DND-41 (cell line): ENCODE results near the gene MMP19.

Experiments
- ATAC-seq: fragments of 200-7000 bp; cut with Tn5 transposase; 3 replicates; pipeline ENCODE4 v1.9.1; 2021; ENCODE audit warnings: low read depth; ENCODE audit not compliant: insufficient read depth
- DNase-seq: peaks from one replicate; pipeline ENCODE4 v3.0.0-alpha.2; 2020
- H2AFZ ChIP-seq: 2 replicates; pipeline ENCODE4 v1.6.0; 2012; ENCODE audit warnings: low read depth, low read length
- H3K27ac ChIP-seq: 2 replicates; pipeline ENCODE4 v1.5.1; 2012; ENCODE audit warnings: low read length, inconsistent platforms
- H3K27me3 ChIP-seq: fragments of 200-600 bp; sonication (generic); 2 replicates; pipeline ENCODE4 v1.6.0; 2012; ENCODE audit warnings: low read length, mild to moderate bottlenecking, inconsistent platforms; ENCODE audit not compliant: insufficient read depth, poor library complexity
- H3K36me3 ChIP-seq: 2 replicates; pipeline ENCODE4 v1.5.1; 2012; ENCODE audit warnings: low read length, inconsistent platforms; ENCODE audit not compliant: insufficient read depth
- H3K4me1 ChIP-seq: 2 replicates; pipeline ENCODE4 v1.5.1; 2012; ENCODE audit warnings: mild to moderate bottlenecking, low read length; ENCODE audit not compliant: insufficient read depth
- H3K4me2 ChIP-seq: 2 replicates; pipeline ENCODE4 v1.6.0; 2012; ENCODE audit warnings: mild to moderate bottlenecking, moderate library complexity, low read length, inconsistent platforms; ENCODE audit not compliant: insufficient read depth
- H3K4me3 ChIP-seq, 2 experiments: fragments of 200-600 bp in 1 of 2; shearing (Covaris generic) in 1 of 2; 2 replicates each; pipeline ENCODE4 v1.5.1; 2012 to 2016; ENCODE audit warnings: inconsistent platforms in 2 of 2, low read length in 2 of 2, mild to moderate bottlenecking in 2 of 2, low read depth in 1 of 2, moderate library complexity in 1 of 2
- H3K79me2 ChIP-seq: 2 replicates; pipeline ENCODE4 v1.6.0; 2012; ENCODE audit warnings: low read length, inconsistent platforms; ENCODE audit not compliant: insufficient read depth
- H3K9ac ChIP-seq: 2 replicates; pipeline ENCODE4 v1.6.0; 2012; ENCODE audit warnings: low read depth, mild to moderate bottlenecking, inconsistent platforms, low read length, moderate library complexity
- H3K9me3 ChIP-seq: 2 replicates; pipeline ENCODE4 v1.5.1; 2012; ENCODE audit warnings: low read length, moderate library complexity, mild to moderate bottlenecking, inconsistent platforms; ENCODE audit not compliant: insufficient read depth, severe bottlenecking
- H4K20me1 ChIP-seq: 2 replicates; pipeline ENCODE4 v1.6.0; 2012; ENCODE audit warnings: low read length; ENCODE audit not compliant: insufficient read depth
- CTCF ChIP-seq: IDR thresholded peaks from 2 replicates; pipeline ENCODE4 v1.5.1; 2012; ENCODE audit warnings: borderline replicate concordance, low read length, moderate library complexity, mild to moderate bottlenecking; ENCODE audit not compliant: poor library complexity, severe bottlenecking; ENCODE audit errors: extremely low read depth
- EZH2 ChIP-seq: IDR thresholded peaks from 3 replicates; pipeline ENCODE4 v1.6.1; 2012; ENCODE audit warnings: borderline replicate concordance, low read depth, mild to moderate bottlenecking, moderate library complexity, low read length, inconsistent platforms; ENCODE audit not compliant: severe bottlenecking

The MMP19 gene

DNA sequence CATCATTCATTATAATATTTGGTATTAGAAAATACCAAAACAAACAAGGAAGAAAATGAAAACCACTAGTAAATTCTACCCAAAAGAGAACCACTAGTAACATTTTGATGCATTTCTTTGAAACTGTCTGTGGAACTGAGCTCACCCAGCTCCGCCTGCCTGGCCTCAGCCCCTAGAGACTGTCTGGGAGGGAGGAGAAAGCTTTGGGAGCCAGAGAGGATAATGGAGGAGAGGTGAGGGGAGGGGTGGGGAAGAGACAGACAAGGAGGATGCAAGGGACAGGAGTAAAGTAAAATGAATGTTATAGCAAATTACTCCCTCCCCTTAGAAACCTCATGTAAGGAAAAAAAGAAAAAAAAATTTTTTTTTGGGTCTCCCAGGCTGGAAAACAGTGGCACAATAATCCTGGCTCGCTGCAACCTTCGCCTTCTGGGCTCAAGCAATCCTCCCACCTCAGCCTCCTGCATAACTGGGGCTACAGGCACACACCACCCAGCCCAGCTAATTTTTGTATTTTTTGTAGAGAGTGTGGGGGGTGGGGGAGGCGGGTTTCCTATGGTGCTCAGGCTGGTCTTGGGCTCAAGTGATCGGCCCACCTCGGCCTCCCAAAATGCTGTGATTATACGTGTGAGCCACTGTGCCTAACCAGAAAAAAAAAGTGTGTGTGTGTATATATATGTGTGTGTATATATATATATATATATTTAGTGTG lies 3.2 kb upstream of the MMP19 start:
- H3K4me2 ChIP-seq, result no peak overlapping the region
- H3K27me3 ChIP-seq, result peaks cover 37% of the 10 kb centered on the region
- ATAC-seq (no peak), DNase-seq (no peak)
- H3K4me3 ChIP-seq, result no peak overlapping the region
- H3K4me1 ChIP-seq, result no peaks in the 10 kb centered on the region
- no peak overlapping the region for H3K27ac ChIP-seq
- H4K20me1 ChIP-seq, result no peaks in the 10 kb centered on the region
- no peaks in the 10 kb centered on the region for H3K9me3 ChIP-seq
- no peaks in the 10 kb centered on the region for H3K36me3 ChIP-seq
- no peak overlapping the region for H2AFZ ChIP-seq
- TF ChIP-seq CTCF (no peak), EZH2 (no peak)
- H3K9ac ChIP-seq, result no peak overlapping the region
- no peaks in the 10 kb centered on the region for H3K79me2 ChIP-seq

DNA sequence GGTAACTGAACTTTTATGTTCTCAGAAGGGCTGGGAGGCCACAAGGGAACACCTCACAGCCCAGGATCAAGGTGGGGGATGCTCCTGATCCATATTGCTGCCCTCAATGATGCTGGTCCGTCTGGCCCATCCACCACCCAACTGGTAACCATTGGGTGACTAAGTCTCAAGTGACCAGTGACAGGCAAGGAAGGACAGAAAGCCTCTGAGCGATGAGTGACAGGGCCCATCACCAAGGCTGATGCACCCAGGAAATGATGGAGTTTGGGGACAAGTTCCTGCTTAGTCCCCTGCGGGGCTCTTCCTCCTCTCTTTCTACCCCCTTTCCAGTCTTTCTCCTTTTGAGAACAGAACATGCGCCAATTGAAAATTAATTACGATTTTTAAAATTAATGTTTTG lies 2.6 kb upstream of the MMP19 start:
- no peaks in the 10 kb centered on the region for H4K20me1 ChIP-seq
- peaks cover 36% of the 10 kb centered on the region for H3K27me3 ChIP-seq
- H3K4me2 ChIP-seq, result no peak overlapping the region
- no peak for DNase-seq
- no peak for TF ChIP-seq EZH2
- no peak for TF ChIP-seq CTCF
- no peaks in the 10 kb centered on the region for H3K36me3 ChIP-seq
- no peaks in the 10 kb centered on the region for H3K4me1 ChIP-seq
- no peaks in the 10 kb centered on the region for H3K79me2 ChIP-seq
- no peak for ATAC-seq
- H2AFZ ChIP-seq, result no peak overlapping the region
- no peaks in the 10 kb centered on the region for H3K9me3 ChIP-seq
- no peak overlapping the region for H3K4me3 ChIP-seq
- H3K27ac ChIP-seq, result no peak overlapping the region
- no peak overlapping the region for H3K9ac ChIP-seq

DNA sequence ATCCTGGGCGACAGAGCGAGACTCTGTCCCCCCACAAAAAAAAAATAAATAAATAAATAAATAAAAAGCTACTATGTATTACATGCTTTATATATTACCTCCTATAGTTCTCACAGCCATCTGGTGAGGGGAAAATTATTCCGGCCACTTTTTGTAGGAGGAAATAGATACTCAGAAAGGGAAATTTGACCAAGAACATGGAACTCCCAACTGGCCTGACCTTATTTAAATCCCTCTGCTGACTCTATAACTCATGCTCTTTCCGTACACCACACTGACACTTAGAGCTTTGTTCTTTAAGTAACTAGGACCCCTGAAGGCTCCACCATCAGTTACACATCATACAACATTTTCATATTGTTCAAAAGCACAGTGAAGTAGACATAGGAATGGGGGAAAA lies 2.2 kb upstream of the MMP19 start:
- H3K4me2 ChIP-seq, result no peak overlapping the region
- no peaks in the 10 kb centered on the region for H3K4me1 ChIP-seq
- H3K79me2 ChIP-seq, result no peaks in the 10 kb centered on the region
- no peak for DNase-seq
- no peak for TF ChIP-seq CTCF
- TF ChIP-seq EZH2, result no peak
- H4K20me1 ChIP-seq, result no peaks in the 10 kb centered on the region
- ATAC-seq, result no peak
- no peak overlapping the region for H3K27ac ChIP-seq
- no peaks in the 10 kb centered on the region for H3K9me3 ChIP-seq
- no peak overlapping the region for H3K4me3 ChIP-seq
- H3K36me3 ChIP-seq, result no peaks in the 10 kb centered on the region
- H2AFZ ChIP-seq, result no peak overlapping the region
- H3K9ac ChIP-seq, result no peak overlapping the region
- peaks cover 32% of the 10 kb centered on the region for H3K27me3 ChIP-seq

DNA sequence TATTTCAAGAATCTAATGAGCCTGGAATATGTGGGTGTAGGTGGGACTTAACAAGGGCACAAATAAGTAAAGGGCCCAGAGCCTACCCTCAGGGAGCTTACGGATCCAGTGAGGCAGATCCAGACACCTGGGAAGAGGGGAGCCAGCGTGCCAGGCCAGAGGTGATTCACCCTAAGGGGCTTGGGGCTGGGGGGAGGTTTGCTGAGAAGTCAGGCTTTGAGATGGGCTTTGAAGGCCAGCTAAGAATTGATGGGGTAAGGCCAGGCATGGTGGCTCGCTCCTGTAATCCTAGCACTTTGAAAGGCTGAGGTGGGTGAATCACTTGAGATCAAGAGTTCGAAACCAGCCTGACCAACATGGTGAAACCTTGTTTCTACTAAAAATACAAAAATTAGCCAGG lies 695 bp upstream of the MMP19 start:
- H3K79me2 ChIP-seq, result no peaks in the 10 kb centered on the region
- DNase-seq, result no peak
- peaks cover 22% of the 10 kb centered on the region for H3K27me3 ChIP-seq
- no peak overlapping the region for H3K4me2 ChIP-seq
- TF ChIP-seq EZH2, result no peak
- no peak for TF ChIP-seq CTCF
- H3K27ac ChIP-seq, result no peak overlapping the region
- no peaks in the 10 kb centered on the region for H3K9me3 ChIP-seq
- no peak overlapping the region for H3K4me3 ChIP-seq
- H3K4me1 ChIP-seq, result no peaks in the 10 kb centered on the region
- H2AFZ ChIP-seq, result no peak overlapping the region
- no peaks in the 10 kb centered on the region; the same call in 1 of the 2 replicates for H4K20me1 ChIP-seq
- no peak overlapping the region for H3K9ac ChIP-seq
- H3K36me3 ChIP-seq, result no peaks in the 10 kb centered on the region
- no peak for ATAC-seq
